ENCODE results near the gene APOF. TPM values are rescaled to one million over a fixed set of nuclear protein-coding genes. Genes with fewer than 3 reads are reported as not detected.

Gene APOF
- not detected in 5 replicates for total RNA-seq (2022; extraction: Qiagen RNA extraction)

GRCh38 chr12:56362130-56363059, at the start of gene APOF:
TSS of gene APOF (minus strand) at chr12:56362857. CDS start at chr12:56362745, 112 bp downstream.

GRCh38 chr12:56359851-56360767, 2.5 kb downstream of the APOF start, which contains the start of gene STAT2:
TSS of gene STAT2 (minus strand) at chr12:56360107. CDS start at chr12:56356571, 3,536 bp downstream.

GRCh38 chr12:56338308-56339157, 24.1 kb downstream of the APOF start, which contains the start of gene IL23A:
TSS of gene IL23A (plus strand) at chr12:56338884. CDS start at chr12:56339045, 161 bp downstream.

GRCh38 chr12:56333679-56334489, 28.8 kb downstream of the APOF start, which contains the start of gene PAN2:
TSS of gene PAN2 (minus strand) at chr12:56334000. CDS start at chr12:56333094, 906 bp downstream.

GRCh38 chr12:56315622-56316473, 46.8 kb downstream of the APOF start, which contains the start of gene CNPY2:
TSS of gene CNPY2 (minus strand) at chr12:56315988. CDS start at chr12:56315217, 771 bp downstream.

Other genes starting within 250 kb of the APOF start
- 4,645 to 5,946 TPM (median 5,878 TPM) in 5 replicates for gene RPL41, start 246.2 kb downstream of the APOF start, total RNA-seq (2022; extraction: Qiagen RNA extraction)
- gene ZC3H10, start 244.6 kb downstream of the APOF start, total RNA-seq (2022; extraction: Qiagen RNA extraction) = 2.2 to 3.5 TPM (median 3.0 TPM) in 5 replicates
- 61.9 to 73.2 TPM (median 68.2 TPM) in 5 replicates for gene ESYT1, start 234.6 kb downstream of the APOF start, total RNA-seq (2022; extraction: Qiagen RNA extraction)
- gene MYL6B, start 210.3 kb downstream of the APOF start, total RNA-seq (2022; extraction: Qiagen RNA extraction) = 70.7 to 88.4 TPM (median 84.6 TPM) in 5 replicates
- 2,099 to 2,877 TPM (median 2,163 TPM) in 5 replicates for gene MYL6, start 204.5 kb downstream of the APOF start, total RNA-seq (2022; extraction: Qiagen RNA extraction)
- gene SMARCC2, start 173.4 kb downstream of the APOF start, total RNA-seq (2022; extraction: Qiagen RNA extraction) = 29.0 to 40.5 TPM (median 39.1 TPM) in 5 replicates
- gene RNF41, start 140.9 kb downstream of the APOF start, total RNA-seq (2022; extraction: Qiagen RNA extraction) = 19.2 to 26.8 TPM (median 25.5 TPM) in 5 replicates
- gene NABP2, start 138.5 kb downstream of the APOF start, total RNA-seq (2022; extraction: Qiagen RNA extraction) = 55.2 to 63.7 TPM (median 60.3 TPM) in 5 replicates
- gene SLC39A5, start 132.8 kb downstream of the APOF start, total RNA-seq (2022; extraction: Qiagen RNA extraction) = 0.09 TPM in 2 of 5 replicates, not detected in the others
- gene ANKRD52, start 104.5 kb downstream of the APOF start, total RNA-seq (2022; extraction: Qiagen RNA extraction) = 36.1 to 51.0 TPM (median 50.0 TPM) in 5 replicates
- 16.9 to 19.6 TPM (median 18.6 TPM) in 5 replicates for gene COQ10A, start 95.9 kb downstream of the APOF start, total RNA-seq (2022; extraction: Qiagen RNA extraction)
- 143 to 171 TPM (median 150 TPM) in 5 replicates for gene CS, start 62.5 kb downstream of the APOF start, total RNA-seq (2022; extraction: Qiagen RNA extraction)
- 120 to 150 TPM (median 144 TPM) in 5 replicates for gene CNPY2, start 46.9 kb downstream of the APOF start, total RNA-seq (2022; extraction: Qiagen RNA extraction)
- gene PAN2, start 28.9 kb downstream of the APOF start, total RNA-seq (2022; extraction: Qiagen RNA extraction) = 16.2 to 19.1 TPM (median 17.9 TPM) in 5 replicates
- 0.35 to 1.0 TPM (median 0.57 TPM) in 5 replicates for gene IL23A, start 24.0 kb downstream of the APOF start, total RNA-seq (2022; extraction: Qiagen RNA extraction)
- gene STAT2, start 2.8 kb downstream of the APOF start, total RNA-seq (2022; extraction: Qiagen RNA extraction) = 11.8 to 15.2 TPM (median 12.7 TPM) in 5 replicates
- gene TIMELESS, start 86.6 kb upstream of the APOF start, total RNA-seq (2022; extraction: Qiagen RNA extraction) = 33.5 to 41.0 TPM (median 36.6 TPM) in 5 replicates
- gene MIP, start 91.8 kb upstream of the APOF start, total RNA-seq (2022; extraction: Qiagen RNA extraction) = 0.12 TPM in 1 of 5 replicates, not detected in the others
- gene SPRYD4, start 105.7 kb upstream of the APOF start, total RNA-seq (2022; extraction: Qiagen RNA extraction) = 1.8 to 2.1 TPM (median 2.0 TPM) in 5 replicates
- 0.06 to 0.22 TPM (median 0.12 TPM) in 5 replicates for gene GLS2, start 125.3 kb upstream of the APOF start, total RNA-seq (2022; extraction: Qiagen RNA extraction)
- 10.8 to 17.4 TPM (median 13.0 TPM) in 5 replicates for gene RBMS2, start 159.0 kb upstream of the APOF start, total RNA-seq (2022; extraction: Qiagen RNA extraction)

Data from A549 treated with CORT108297 at 1 μM for 4 hours (cell line).